Cerebellar cortex (tissue), 1 donor: ENCODE results near the gene C10orf67.

ENCODE experiments used
- DNase-seq: peaks from one replicate; pipeline ENCODE4 v3.0.0-alpha.2; 2015; ENCODE audit warnings: low spot score

C10orf67 gene

GRCh38 chr10:23197416-23197861 is 147.2 kb downstream of the C10orf67 start:
- no peak for DNase-seq

DNA sequence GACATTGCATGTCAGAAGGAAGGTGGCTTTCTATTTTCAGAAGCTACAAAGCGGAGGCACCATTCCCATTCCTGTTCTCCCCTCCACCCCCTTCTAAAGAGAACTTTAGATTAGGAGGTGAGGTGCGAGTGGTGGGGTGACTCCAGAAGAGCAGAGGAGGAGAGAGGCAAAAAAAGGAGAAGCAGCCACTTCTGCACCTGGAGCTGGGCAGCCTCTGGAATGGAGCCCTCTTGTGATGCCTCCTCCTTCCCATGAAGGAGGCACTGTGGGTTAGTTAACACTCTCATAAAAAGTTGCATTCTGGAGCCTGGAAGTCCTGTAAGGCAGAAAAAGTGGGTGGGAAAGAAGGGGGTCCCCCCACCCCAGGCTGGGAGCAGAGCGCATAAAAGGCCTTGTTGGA is 147.7 kb downstream of the C10orf67 start:
- DNase-seq: no peak

- DNase-seq: peak; percentile 8
These were observed 148.6 kb downstream of the C10orf67 start for GRCh38 chr10:23195846-23196600.

- DNase-seq: no peak
These were observed 149.4 kb downstream of the C10orf67 start for GRCh38 chr10:23194966-23195845.

DNA sequence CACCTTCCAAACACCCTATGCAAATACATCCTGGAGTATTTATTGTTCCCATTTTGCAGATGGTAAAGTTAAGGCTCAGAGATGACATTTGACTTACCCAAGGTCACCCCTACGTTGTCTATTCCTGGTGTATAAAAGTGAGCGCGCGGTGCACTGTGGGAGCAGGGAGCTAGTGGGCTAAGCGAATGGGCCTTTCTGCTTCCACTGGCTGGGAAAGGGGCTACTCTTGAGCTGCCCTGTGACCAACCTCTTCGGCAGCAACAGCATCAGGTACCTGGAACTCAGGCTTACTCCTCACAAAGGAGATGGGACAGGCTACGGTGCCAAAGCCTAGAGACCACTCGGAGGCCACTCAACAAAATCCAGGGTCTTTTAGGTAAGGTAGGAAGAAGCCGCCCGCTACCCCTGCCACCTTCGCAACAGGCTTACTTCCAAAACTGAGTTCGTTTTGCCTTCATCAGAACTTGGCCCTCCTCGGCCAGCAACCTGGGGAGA is 150.1 kb downstream of the C10orf67 start:
- no peak for DNase-seq

DNA sequence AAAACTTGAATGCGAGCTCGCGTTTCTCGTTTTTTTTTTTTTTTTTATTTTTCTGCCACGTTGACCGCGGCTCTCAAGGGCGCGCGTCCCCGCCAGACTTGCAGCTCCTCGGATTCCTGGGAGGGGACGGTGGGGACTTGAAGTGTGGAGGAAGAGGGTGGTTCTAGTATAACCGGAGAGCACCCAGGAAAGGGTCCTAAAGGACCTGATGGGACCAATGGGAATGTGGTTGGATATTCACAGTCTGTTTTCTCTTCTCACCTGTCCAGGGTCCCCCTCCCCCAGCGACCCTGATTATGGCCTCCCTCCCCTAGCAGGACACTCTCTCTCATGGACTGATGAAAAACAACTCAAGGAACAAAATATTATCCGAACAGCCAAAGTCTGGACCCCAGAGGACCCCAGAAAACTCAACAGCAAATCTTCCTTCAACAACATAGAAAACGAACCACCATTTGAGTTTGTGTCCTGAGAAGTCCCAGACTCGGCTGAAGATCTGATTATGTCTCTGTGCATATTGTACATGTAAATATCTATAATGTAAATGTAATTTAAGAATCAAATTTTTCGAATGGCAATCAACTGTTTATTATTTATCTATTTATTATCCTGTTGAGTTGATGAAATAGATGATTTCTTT is 151.0 kb downstream of the C10orf67 start:
- no peak for DNase-seq

GRCh38 chr10:23192712-23193434 is 151.7 kb downstream of the C10orf67 start:
- DNase-seq: no peak

- DNase-seq: no peak
These were observed 152.6 kb downstream of the C10orf67 start, which contains the start of gene PTF1A for GRCh38 chr10:23191764-23192711. PTF1A (plus strand) TSS chr10:23192312; CDS start chr10:23192531, 219 bp downstream.

DNA sequence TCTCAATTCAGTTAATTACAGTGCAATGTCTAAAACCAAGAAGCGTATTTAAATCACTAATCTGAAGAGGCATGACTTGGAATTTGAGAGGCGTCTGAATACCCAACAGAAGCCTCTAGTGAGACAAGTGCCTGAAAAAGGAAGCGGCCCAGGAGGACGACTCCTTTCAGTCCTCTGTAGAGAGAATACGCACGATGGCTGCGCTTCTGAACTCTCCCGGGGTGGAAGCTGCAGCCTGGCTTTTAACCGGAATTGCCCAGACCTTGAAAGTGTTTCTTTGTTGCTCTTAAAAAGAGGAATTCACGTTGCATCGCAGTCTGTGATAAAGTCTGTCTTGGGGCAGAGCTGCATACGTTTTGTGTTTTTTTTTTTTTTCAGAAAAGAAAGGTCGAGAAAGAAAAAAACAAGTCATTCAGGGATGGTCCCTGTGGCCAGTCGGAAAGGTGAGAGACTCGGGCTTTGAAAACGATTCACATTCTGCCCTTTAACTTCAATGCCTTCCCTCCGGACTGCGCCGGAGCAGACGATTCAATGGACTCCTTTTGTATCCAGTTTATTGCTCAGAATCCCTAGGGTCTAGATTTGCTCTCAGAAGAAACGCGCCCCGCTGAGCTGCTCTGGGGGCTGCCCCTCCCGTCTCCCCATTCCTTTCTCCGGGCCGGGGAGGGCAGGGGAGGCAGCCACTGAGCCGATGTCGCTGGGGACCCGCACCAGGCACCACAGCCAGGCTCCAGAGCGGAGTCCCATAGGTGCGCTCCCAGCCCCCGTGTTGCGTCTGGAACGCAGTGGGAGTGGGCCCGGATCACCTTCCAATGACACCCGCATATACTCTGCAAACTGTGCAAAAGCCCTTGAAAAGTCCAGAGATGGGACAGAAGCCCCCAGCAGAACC is 153.5 kb downstream of the C10orf67 start:
- no peak for DNase-seq

DNA sequence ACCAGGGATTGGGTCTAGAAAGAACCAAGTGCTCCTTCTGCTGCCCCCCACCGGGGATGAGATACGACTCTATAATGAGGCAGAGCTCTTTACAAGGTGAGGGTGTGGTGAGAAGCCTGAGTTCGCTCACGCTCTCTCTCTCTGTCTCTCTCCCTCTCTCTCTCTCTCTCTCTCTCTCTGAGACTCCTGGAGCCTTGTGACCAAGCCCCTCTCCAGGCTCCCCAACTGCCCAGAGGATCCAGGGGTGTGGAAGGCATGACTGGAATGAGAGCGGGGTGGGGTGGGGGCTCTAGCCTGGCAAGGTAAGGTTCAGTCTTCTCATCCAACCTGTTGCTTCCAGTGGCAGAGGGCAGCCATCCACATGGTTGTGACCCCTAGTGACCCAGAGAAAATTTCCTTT is 155.6 kb downstream of the C10orf67 start:
- DNase-seq: no peak

- no peak for DNase-seq
These were observed 157.4 kb downstream of the C10orf67 start for GRCh38 chr10:23187155-23187554.

DNA sequence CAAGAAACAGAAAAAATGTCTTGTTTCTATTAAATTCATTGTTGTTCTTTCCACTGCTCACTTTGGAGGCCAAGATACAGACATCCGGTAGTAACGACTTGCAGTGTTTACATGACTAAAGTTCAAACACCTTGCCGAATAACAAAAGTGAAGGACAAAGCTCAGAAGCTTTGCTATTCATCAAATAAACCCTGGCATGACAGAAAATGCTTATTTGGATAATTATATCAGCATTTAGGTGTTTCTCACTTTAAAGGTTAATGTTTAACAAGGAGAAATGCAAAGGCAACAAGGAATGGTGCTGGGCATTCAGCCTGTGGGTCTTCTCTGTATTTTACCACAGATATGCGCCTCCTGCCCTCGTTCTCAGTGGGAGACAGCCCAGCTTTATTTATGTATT is 157.9 kb downstream of the C10orf67 start:
- DNase-seq: no peak

DNA sequence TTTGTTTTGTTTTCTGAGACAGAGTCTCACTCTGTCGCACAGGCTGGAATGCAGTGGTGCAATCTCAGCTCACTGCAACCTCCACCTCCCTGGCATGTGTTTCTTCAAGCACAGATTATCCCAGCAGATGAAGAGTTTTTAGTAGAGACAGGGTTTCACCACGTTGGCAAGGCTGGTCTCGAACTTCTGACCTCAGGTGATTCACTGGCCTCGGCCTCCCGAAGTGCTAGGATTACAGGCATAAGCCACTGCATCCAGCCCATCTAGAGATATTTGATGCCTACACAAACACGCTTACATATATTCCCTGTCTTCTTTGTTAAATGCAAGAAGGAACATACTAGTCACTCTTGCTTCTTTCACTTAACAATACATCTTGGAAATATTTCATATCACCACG is 158.4 kb downstream of the C10orf67 start:
- DNase-seq: no peak

DNA sequence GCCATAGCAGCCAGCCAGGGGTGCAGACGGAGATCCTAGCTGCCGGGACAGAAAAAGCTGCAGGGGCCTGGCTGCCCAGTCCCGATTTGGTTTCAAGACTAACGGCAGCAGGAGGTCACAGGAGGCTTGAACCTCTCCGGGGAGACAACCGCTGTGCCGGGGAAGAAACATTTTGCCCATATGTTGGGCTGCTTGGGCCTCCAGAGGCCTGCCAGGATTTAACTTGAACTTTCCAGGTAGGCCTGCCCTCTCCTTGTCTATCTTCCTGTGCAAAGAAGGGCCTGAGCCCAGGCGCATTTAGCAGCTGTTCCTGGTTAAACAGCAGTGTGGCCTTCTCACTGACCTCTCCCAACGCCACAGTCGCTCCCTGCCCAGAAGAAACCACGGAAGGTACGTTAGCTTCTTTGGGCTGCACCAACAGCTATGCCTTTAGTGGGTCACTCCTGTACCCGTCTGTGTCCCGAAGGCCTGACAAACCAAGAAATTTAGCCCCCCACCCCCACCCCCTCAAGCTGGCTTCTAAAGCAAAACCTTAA is 169.6 kb downstream of the C10orf67 start:
- DNase-seq: no peak

DNA sequence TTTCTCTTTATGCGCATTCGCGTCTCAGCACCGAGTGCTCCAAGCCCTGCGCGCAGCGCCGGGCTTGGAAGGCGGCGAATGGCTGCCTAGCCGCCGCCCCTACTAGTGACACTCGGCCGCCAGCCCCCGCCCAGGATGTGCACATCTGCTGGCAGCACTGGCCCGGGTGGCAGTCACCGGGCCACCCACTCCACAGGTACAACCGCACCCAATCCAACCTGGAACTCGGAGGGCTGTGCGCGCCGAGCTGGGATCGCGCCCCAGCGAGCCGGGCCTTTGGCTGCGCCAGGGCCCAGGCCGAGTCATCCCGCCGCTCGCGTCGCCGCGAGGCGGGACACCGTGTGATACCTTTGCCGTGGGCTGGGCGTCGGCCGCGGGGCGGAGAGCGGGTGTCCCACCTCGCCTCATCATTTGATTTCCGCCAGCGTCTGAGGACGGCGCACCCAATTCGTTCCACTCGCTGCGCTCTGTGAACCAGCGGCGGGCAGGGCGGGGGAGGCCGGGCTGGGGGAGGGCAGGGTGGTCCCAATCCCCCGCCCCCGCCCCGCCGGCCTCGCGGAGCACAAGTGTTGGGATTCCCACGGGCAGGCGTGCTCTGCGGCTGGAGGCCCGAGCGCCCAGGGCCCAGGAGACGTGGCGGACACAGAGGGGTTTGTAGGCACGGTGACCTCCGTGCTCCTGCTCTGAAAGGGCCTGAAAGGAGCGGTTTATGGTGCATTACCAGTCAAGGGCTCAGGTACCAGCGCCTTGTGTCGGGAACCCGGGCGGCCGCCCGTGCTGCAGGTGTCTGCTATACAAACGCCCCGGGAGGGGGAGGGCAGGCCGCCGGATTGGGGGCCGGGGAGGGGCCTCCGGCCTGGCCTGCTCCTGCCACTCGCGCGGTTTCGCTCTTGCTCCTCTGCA is 170.3 kb downstream of the C10orf67 start:
- no peak for DNase-seq

DNA sequence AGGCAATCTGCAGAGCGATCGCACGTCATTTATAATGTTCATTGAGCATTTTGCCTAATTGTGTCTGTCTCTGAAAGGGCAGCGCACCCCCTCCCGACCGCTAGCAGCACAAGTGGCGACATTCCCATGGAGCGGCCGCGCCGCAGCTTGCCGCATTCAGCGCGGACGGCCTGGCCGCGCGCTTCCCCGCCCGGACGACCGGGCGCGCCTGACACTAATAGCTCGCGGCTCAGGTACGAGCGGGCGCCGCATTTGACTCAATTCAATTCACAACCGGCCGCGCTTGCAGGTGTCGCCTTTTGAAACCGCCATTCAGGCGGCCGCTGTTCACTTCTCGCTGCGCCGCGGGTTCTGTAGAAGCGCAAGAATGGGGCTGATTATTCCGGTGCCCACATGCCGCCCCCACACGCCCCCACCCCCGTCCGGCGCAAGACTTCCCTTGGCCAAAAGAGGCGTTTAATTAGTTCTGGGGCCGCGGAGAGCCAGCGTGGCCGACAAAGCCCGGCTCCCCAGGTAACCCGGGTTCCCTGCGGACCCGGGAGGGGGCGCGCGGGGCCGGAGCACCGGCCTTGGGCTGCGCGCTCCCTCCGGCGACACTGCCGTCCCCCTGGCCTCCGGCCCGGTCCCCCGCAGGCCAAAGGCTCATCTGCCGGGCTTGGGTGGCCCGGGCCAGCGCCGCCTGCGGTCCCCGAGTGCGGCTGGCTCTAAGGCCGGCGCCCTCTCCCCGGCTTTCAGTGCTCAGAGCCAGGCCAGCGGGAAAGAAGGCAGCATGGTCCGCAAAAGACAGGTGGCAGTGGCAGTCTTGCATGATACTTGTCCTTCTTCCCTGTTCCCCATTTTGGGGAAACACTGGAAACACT is 171.2 kb downstream of the C10orf67 start:
- DNase-seq: no peak
